MM.1S (cell line): ENCODE results near the gene ADARB2.

Source experiments
- DNase-seq: peaks from one replicate; pipeline ENCODE4 v3.0.0-alpha.2; 2015
- H2AFZ ChIP-seq: fragments of 300-600 bp; sonication (generic); 2 replicates; pipeline ENCODE4 v1.6.0; 2016; ENCODE audit warnings: antibody characterized with exemption, low read length
- H3F3A ChIP-seq: fragments of 300-600 bp; sonication (generic); 2 replicates; pipeline ENCODE4 v1.6.1; 2016; ENCODE audit warnings: mild to moderate bottlenecking, antibody characterized with exemption, low read length, moderate library complexity, mixed read lengths; ENCODE audit not compliant: insufficient read depth
- H3K27ac ChIP-seq: fragments of 300-600 bp; sonication (generic); 2 replicates; pipeline ENCODE4 v1.5.1; 2016; ENCODE audit warnings: mild to moderate bottlenecking, low read length
- H3K27me3 ChIP-seq: fragments of 300-600 bp; sonication (generic); replicated peaks from 2 replicates; pipeline ENCODE4 v1.6.0; 2016; ENCODE audit warnings: low read length; ENCODE audit not compliant: insufficient read depth
- H3K36me3 ChIP-seq: fragments of 300-600 bp; sonication (generic); replicated peaks from 2 replicates; pipeline ENCODE4 v1.6.1; 2016; ENCODE audit warnings: mild to moderate bottlenecking, low read length, mixed read lengths; ENCODE audit not compliant: insufficient read depth
- H3K4me1 ChIP-seq: fragments of 300-600 bp; sonication (generic); 2 replicates; pipeline ENCODE4 v1.6.1; 2016; ENCODE audit warnings: low read length, mixed read lengths
- H3K4me2 ChIP-seq: fragments of 300-600 bp; sonication (generic); 2 replicates; pipeline ENCODE4 v1.6.0; 2016; ENCODE audit warnings: low read depth, low read length
- H3K4me3 ChIP-seq: fragments of 300-600 bp; sonication (generic); 2 replicates; pipeline ENCODE4 v1.5.1; 2016; ENCODE audit warnings: low read length, mixed read lengths
- H3K79me2 ChIP-seq: fragments of 300-600 bp; sonication (generic); 2 replicates; pipeline ENCODE4 v1.6.1; 2016; ENCODE audit warnings: mixed run types, low read length, mixed read lengths
- H3K9ac ChIP-seq: fragments of 300-600 bp; sonication (generic); 2 replicates; pipeline ENCODE4 v1.6.1; 2016; ENCODE audit warnings: low read length, mixed read lengths
- H3K9me2 ChIP-seq: fragments of 300-600 bp; sonication (generic); replicated peaks from 2 replicates; pipeline ENCODE4 v1.6.1; 2016; ENCODE audit warnings: mild to moderate bottlenecking, low read length, mixed read lengths; ENCODE audit not compliant: insufficient read depth
- H3K9me3 ChIP-seq: fragments of 300-600 bp; sonication (generic); replicated peaks from 2 replicates; pipeline ENCODE4 v1.6.1; 2016; ENCODE audit warnings: mild to moderate bottlenecking, low read length, mixed read lengths; ENCODE audit not compliant: insufficient read depth
- H4K20me1 ChIP-seq: fragments of 300-600 bp; sonication (generic); 2 replicates; pipeline ENCODE4 v1.6.1; 2016; ENCODE audit warnings: mild to moderate bottlenecking, low read length, moderate library complexity, mixed read lengths; ENCODE audit not compliant: insufficient read depth
- CTCF ChIP-seq: fragments of 300-600 bp; sonication (generic); IDR thresholded peaks from 2 replicates; pipeline ENCODE4 v1.5.1; 2016; ENCODE audit warnings: antibody characterized with exemption, low read length, mixed read lengths
- EZH2 ChIP-seq: fragments of 300-600 bp; sonication (generic); optimal IDR thresholded peaks from 2 replicates; pipeline ENCODE3; 2017; ENCODE audit warnings: low read depth, mild to moderate bottlenecking, antibody characterized with exemption, low read length, mixed read lengths
- EZH2phosphoT487 ChIP-seq: fragments of 300-600 bp; sonication (generic); IDR thresholded peaks from 2 replicates; pipeline ENCODE4 v1.6.1; 2018; ENCODE audit warnings: antibody characterized with exemption, low read length

Gene ADARB2

GRCh38 chr10:1696106-1696505 lies 41.2 kb downstream of the ADARB2 start:
- no peak overlapping the region for H3K9ac ChIP-seq
- no peak for TF ChIP-seq EZH2phosphoT487
- TF ChIP-seq CTCF = no peak
- no peak for TF ChIP-seq EZH2
- no peaks in the 10 kb centered on the region for H3K36me3 ChIP-seq
- no peak for DNase-seq
- no peaks in the 10 kb centered on the region for H3F3A ChIP-seq
- H3K27me3 ChIP-seq = no peaks in the 10 kb centered on the region
- no peaks in the 10 kb centered on the region for H4K20me1 ChIP-seq
- no peak overlapping the region for H3K4me3 ChIP-seq
- no peak overlapping the region for H3K27ac ChIP-seq
- no peak overlapping the region for H3K4me2 ChIP-seq
- H3K79me2 ChIP-seq = no peaks in the 10 kb centered on the region
- H3K4me1 ChIP-seq = no peaks in the 10 kb centered on the region
- H2AFZ ChIP-seq = no peak overlapping the region
- no peaks in the 10 kb centered on the region for H3K9me2 ChIP-seq
- H3K9me3 ChIP-seq = no peaks in the 10 kb centered on the region

- no peak overlapping the region for H3K4me3 ChIP-seq
- TF ChIP-seq EZH2phosphoT487 (no peak), EZH2 (no peak), CTCF (no peak)
Measured at GRCh38 chr10:1690086-1690485, 47.2 kb downstream of the ADARB2 start.

GRCh38 chr10:1688531-1688930 lies 48.8 kb downstream of the ADARB2 start:
- no peak overlapping the region for H3K9ac ChIP-seq
- no peaks in the 10 kb centered on the region for H3K9me3 ChIP-seq
- H4K20me1 ChIP-seq = no peaks in the 10 kb centered on the region
- no peaks in the 10 kb centered on the region for H3K4me1 ChIP-seq
- H3K27ac ChIP-seq = no peak overlapping the region
- DNase-seq = no peak
- H3K9me2 ChIP-seq = no peaks in the 10 kb centered on the region
- TF ChIP-seq CTCF (no peak), EZH2 (no peak), EZH2phosphoT487 (no peak)
- H3K27me3 ChIP-seq = no peaks in the 10 kb centered on the region
- H3F3A ChIP-seq = no peaks in the 10 kb centered on the region
- H3K36me3 ChIP-seq = no peaks in the 10 kb centered on the region
- no peak overlapping the region for H3K4me2 ChIP-seq
- H3K4me3 ChIP-seq = no peak overlapping the region
- H3K79me2 ChIP-seq = no peaks in the 10 kb centered on the region
- H2AFZ ChIP-seq = no peak overlapping the region

More at GRCh38 chr10:1690086-1690485, 47.2 kb downstream of the ADARB2 start:
- Histone ChIP-seq H4K20me1 (no peaks in the 10 kb centered on the region), H3K9me2 (no peaks in the 10 kb centered on the region), H3K27ac (no peak overlapping the region), H3K4me1 (no peaks in the 10 kb centered on the region), H2AFZ (no peak overlapping the region), H3K36me3 (no peaks in the 10 kb centered on the region), H3K79me2 (no peaks in the 10 kb centered on the region), H3K27me3 (no peaks in the 10 kb centered on the region), H3K9me3 (no peaks in the 10 kb centered on the region), H3K9ac (no peak overlapping the region), H3F3A (no peaks in the 10 kb centered on the region), H3K4me2 (no peak overlapping the region)
- DNase-seq = no peak
